SK-MEL-5 (cell line): Measurements from ENCODE around the gene RIPPLY3. TPM values are rescaled to one million over a fixed set of nuclear protein-coding genes. Genes with fewer than 3 reads are reported as not detected.

Experiments used
- DNase-seq: peaks from one replicate; pipeline ENCODE4 v3.0.0-alpha.2; 2016; ENCODE audit warnings: low read depth, low spot score
- in situ Hi-C: cut with HindIII; loops from 2 replicates; pipeline ENCODE4 v1.10.0; 2016; ENCODE audit warnings: low sequenced_read_pairs, high pct_unique_total_duplicates, low pct_unique_long_range_greater_than_20kb
- polyA plus RNA-seq, 2 experiments: library from polyadenylated mRNA; depleted of rRNA; stranded (reverse); fragments of >200 nt; gene quantifications; 2 replicates each; pipeline ENCODE4 v1.2.3, GENCODE V29; 2015
- total RNA-seq: library from RNA; depleted of rRNA; stranded (reverse); fragments of >200 nt; shearing (Covaris generic); gene quantifications from 2 replicates; pipeline ENCODE4 v1.2.3, GENCODE V29; 2014; rRNA removed

Gene RIPPLY3, protein sequence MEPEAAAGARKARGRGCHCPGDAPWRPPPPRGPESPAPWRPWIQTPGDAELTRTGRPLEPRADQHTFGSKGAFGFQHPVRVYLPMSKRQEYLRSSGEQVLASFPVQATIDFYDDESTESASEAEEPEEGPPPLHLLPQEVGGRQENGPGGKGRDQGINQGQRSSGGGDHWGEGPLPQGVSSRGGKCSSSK
- total RNA-seq, result not detected in 2 replicates
- not detected in 2 replicates for polyA plus RNA-seq (2015; cell fraction: cytosol; rRNA removed)
- not detected in 2 replicates for polyA plus RNA-seq (2015; cell fraction: nucleus; rRNA removed)

DNA sequence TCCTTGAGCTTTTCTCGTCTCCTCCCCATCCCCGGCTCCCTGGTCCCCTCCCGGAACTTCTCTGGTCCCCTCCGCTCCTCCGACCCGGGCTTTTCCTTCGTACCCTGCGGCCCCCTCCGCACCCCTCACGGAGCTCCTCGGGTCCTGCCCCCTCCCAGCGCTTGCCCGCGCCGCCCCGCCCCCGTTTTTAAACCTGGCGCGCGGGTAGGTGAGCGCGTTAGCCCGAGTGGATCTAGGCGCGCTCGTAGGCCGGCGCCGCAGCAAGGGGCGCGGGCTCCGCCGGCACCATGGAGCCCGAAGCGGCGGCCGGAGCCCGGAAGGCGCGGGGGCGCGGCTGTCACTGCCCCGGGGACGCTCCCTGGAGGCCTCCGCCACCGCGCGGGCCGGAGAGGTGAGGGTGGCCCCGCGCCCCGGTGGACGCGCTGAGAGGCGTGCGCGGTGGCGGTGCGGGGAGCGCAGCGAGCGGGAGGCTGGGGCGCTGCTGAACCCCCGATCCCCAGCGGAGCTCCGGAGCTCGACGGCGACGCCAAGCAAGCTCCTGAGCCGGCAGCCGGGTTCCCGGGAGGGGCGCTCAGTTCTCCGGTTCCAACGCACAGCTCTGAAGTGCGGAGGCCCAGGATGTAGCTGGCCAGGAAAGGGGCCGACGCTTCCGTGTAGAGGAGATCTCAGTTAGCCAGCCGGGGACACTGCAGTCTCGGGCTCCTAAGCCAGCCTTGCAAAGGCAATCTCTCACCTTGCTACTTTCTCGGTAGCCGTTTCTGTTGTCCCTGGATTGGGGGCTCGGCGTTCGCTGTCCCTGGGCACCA, at the start of gene RIPPLY3:
TSS of gene RIPPLY3 (plus strand) at position 217 of the 806 bp plus-strand sequence. CDS start at position 288, 71 bp downstream.
- no peak for DNase-seq
- in situ Hi-C loops, result no loop called here

DNA sequence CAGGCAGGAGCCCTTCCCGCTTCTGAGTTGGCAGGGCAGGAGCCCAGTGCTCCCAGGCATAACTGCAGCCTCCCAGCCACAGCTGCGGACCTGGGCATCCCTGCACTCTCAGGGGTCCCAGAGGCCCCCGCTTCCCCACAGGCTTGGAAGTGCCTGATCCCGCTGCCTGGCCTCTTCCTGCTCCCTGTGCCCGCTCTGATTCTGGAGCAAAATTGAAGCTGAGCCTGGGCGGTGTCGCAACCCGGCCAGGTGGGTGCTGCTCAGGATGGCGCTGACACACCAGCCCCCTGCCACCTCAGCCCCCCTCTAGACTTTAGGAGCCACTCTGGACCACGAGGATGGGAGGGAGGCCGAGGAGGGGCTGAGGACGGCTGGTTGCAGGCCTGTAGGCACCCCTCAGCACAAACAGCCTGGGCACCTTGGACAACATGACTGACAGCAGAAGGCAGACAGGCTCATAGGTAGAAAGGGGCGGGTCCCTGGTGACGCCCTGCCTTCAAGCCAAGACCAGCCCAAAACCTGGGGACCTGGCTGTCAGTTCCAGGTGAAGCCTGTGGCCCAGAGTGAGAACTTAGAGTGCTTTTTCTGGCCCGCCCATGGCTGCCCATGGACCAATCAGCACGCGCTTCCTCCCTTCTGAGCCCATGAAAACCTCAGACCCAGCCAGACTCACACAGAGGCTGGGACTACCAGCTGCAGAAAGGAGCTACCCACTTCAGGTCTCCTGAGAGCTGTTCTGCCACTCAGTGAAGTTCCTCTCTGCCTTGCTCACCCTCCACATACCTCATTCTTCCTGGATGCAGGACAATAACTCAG, 47.3 kb upstream of the RIPPLY3 start:
- in situ Hi-C loops, result no loop called here
- no peak for DNase-seq

DNA sequence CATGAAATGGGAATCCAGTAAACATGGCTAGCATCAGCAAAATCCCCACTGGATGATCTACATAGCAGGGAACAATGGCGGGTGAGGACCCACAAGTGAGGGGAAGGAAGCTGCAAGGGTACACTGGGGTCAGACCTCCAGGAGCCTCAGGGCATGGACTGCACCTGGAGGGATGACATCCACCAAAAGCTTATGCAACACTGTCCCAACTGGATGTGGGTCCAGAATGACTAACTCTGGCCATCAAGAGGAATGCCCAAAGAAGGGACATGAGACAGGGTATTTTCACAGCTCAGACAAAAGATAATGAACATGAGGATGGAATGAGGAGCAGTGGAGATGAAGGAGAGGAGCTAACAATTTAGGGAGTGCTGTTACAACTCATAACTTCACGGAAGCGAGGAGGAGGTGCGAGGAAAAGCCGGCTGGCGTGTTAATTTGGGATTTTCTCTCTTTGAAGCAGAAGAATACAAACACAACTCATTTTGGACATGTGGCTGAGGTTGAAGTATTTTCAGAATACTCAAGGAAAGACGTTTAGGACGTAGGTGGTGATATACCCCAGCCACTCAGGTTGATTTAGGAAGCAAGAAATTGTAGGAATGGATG, 45.7 kb upstream of the RIPPLY3 start:
- in situ Hi-C loops, result no loop called here
- no peak for DNase-seq

DNA sequence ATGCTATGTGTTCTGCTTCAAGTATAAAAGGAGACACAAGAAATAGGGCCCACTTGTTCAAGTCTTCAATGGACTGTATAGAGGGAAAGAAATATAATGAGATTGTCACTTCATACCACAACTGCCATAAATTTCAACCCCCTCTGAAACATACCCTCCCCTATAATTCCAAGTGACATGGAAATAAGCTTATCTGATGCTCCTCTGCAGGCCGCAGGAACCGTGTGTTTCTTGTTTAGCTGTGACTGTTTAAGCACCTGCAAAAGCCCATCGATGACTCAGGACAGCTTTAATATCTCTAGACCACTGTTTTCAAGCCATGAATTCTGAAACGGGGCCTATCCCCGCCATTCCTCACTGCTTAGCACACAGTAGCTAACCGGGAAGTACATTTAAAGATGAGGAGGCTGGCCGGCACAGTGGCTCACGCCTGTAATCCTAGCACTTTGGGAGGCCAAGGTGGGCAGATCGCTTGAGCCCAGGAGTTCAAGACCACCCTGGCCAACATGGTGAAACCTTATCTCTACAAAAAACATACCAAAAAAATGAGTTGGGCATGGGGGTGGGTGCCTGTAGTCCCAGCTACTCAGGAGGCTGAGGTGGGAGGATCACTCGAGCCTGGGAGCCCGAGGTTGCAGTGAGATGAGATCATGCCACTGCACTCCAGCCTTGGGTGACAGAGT, 44.3 kb upstream of the RIPPLY3 start:
- in situ Hi-C loops, result no loop called here
- DNase-seq, result no peak

DNA sequence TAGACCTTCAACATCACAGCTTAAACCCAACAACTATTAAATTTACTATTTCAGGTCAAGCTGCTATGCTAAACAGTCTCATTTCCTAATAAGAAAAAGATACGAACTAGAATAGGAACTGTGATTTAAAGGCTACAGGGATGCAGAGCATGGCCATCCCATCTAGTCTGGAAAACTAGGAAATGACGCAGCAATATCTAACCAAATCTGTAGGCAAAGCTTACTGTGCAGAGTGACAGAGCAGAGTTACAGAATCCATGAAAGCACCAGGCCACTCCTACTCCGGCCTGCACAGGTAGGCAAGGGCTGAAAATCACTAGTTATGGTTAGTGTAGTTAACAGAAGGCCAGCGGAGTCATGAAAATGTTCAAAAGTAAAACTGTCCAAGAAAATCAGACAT, 42.1 kb upstream of the RIPPLY3 start:
- DNase-seq, result no peak
- in situ Hi-C loops, result no loop called here

DNA sequence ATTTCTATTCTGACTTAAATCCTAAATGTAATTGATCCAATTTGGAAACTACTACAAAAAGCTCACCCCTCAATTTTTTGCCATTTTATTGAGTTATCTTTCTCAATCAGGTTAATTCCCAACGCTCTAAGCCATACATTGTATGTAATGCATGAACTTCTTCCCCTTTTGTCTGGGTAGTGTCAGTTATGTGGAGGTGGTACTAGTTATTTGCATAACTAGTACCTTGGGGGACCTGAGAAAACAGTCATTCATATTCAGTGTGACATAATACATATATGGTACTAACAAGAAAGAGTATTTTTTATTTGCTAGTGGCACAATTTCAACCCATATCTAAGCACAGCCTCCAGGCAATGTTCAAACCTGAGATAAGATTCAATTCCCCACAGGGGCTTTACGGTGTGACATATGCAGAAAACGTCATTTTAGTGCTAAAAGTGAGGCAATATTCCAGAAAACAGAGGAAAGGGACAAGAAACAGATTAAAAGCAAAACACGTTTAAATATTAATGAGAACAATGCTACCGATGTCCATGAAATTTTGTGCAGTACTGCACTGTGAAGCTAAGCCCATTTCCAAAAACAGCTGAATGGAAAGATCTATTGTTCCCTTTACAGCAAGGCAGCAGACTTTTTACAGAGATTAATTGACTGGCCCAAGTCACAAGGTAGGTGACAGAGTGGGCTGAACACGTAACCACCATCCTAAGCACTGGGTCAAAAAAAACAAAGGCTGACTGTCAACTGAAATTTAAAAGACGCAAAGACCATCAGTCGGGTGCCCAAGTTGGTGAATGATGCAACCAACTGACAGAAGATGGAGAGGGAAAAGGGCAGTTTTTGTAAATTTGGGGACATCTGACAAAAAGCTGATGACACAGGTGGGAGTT, 41.4 kb upstream of the RIPPLY3 start:
- in situ Hi-C loops, result no loop called here

DNA sequence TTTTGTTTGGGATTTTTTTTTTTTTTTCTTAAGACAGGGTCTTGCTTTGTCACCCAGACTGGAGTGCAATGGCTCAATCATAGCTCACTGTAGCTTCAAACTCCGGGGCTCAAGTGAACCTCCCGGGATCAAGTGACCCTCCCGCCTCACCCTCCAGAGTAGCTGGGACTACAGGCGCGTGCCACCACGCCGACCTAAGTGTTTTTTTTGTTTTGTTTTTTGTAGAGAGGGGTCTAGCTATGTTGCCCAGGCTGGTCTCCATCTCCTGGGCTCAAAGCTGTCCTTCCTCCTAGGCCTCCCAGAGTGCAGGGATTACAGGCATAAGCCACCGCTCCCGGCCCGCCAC, 40.8 kb upstream of the RIPPLY3 start:
- in situ Hi-C loops, result no loop called here
- peak; percentile 8 for DNase-seq

More for the DNA sequence above, 41.4 kb upstream of the RIPPLY3 start:
- peak; percentile 87 for DNase-seq

DNA sequence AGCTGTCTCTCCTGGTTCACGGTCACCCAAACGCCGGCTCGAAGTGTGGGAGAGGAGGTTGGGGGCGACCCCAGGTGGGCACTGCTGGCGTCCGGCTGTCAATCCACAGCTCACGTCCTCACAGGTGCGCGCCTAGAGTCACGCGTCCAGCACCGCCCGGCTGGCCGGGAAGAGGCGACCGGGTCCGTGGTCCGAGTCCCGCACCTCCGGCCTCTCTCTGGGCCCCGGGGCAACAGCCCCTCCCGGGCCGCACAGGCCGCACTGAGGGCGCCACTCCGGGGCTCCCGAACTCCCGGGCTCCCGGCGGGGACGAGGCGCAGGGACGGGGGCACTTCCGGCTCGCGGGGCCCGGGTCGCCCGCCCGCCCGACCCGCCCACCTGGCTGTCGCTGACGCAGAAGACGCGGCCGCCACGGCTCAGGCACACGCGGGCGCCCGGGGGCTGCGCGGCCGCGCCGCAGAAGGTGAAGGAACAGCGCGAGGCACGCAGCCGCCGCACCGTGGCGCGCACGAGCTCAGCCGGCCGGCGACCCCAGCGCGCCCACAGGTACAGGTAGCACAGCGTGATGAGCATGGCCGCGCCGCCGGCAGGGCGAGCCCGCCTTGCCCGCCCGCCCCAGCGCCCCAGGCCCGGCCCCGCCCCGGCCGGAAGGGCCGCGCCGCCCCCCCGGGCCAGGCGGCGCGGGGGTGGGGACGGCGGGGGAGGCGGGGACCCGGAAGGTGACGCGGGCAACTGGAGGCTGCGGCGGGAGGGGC, 40.3 kb upstream of the RIPPLY3 start, which contains the start of gene HLCS:
TSS of gene HLCS (minus strand) at position 604 of the 755 bp plus-strand sequence. CDS start at position 573, 31 bp downstream.
- in situ Hi-C loops, result no loop called here
- peak; percentile 52 for DNase-seq

DNA sequence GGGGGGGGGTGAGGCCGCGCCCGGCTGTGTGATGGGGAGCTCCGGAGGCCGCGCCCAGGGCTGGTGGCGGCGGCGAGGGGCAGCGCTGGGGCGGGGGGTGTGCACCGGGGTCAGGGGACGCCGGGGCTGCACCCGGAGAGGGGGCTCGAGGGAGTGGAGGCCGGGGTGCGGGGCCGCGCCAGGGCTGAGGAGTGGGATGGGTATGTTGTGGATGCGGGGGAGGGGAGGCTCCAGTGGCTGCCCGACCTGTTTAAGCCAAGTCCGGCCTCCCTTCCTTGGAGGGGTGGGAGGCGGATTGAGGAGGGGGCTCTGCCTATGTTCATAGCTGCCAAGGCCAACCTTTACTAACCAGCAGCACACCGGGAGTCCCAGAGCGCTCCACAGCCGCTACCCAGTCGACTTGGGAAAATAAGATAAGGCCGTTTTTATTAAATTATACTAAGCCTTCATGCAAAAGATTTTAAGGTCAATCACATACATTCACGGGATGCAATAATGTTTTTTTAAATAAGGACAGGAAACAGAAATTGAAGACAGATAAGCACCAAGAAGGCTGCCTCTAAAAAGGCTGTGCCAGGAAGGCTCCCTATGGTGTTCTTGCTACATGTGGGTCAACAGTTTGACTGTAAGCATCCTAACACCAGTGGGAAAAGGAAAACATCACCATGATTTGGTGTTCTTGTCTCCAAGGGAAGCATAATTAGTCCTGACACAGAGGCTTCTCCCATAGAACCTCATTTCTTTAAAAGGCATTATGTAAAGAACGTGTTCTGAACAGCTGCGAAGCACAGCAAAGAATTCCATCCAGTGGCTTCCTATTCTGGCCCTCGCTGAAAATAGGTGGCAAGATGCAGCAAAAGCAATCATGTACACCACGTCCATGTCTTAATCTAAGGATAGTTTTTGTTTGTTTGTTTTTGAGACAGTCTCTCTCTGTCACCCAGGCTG, 39.4 kb upstream of the RIPPLY3 start:
- in situ Hi-C loops, result no loop called here
- peak; percentile 13 for DNase-seq

DNA sequence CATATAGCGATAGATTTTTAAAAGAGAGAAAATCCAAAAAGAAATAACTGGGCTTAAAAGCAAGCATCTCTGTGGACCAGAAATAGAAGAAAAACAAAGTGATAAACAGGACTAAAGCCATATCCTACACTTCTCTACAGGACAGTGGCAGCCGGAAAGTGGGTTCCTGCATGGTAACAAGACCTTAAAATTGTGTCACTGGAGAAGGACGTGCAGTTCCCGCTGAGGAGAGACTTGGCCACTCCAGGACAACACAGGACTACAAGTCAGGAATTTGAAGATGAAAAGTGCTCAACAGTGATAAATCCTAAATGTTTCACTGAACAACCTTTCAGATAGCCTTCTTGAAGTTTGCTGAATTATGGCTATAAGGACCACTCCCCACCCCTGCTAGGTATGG, 38.1 kb upstream of the RIPPLY3 start:
- DNase-seq, result no peak

DNA sequence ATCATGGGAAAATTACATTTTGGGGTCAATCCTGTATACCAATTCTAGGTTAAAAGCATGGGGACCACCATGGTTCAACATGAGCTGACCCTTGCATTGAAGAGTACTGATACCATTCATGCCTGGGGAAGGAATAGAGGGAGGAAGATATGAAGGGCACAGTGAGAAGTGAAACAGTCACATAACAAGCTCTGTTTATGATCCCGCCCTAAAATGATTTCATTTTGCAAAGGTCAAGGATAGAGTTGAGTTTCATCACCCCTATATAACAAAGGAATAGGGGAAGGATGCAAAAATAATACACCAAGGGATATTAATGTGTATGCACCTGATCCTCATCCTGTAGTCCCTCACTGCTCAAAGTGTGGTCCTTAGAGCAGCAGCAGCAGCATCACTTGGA, 37.5 kb upstream of the RIPPLY3 start:
- in situ Hi-C loops, result no loop called here
- DNase-seq, result no peak

More for the DNA sequence above, 38.1 kb upstream of the RIPPLY3 start:
- in situ Hi-C loops, result no loop called here

DNA sequence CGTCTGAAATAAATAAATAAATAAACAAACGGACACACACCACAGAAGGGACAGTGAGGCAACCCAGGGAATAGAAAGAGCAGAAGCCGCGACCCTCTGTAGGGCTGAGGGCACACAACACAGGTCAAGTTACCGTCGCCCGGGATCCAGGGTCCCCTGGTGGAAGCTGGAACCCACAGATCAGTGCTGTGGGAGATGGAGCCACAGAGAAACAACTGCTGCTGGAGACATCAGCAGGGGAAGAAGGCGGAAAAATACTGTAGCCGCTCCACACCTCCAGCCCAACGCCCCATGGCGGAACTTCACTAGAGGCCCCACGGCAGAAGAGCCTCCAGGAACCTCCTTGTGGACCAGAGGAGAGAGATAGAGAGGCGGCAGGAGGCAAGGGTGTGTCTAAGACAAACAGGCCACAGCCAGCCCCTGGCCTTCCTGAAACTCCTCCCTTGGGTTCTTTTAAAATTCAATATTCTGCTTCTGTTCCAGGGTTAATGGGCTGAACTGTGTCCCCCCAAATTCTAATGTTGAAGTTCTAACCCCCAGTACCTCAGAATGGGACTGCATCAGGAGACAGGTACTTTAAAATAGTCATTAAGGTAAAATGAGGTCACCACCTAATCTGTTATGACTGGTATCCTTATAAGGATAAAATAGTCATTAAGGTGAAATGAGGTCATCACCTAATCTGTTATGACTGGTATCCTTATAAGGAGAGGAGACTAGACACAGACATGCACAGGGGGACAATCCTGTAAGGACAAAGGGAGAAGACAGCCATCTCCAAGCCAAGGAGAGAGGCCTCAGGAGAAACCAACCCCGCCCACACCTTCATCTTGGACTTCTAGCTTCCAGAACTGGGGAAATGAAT, 32.3 kb upstream of the RIPPLY3 start:
- in situ Hi-C loops, result no loop called here
- no peak for DNase-seq

DNA sequence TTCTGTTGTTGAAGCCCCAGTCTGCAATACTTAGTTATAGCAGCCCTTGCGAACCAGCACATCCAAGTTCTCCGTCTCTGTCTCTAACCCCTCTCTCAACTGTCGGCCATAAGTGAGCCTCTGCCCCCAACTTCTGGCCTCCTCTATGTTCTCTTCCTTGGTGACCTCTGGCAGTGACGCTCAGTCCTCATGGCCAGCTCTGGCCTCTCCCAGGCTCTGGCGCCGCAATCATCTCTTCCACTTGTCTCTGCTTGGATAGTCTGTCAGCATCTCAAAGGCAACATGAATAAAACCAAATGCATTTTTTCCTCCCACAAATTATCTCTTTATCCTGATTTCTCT, 31.7 kb upstream of the RIPPLY3 start:
- no peak for DNase-seq
- in situ Hi-C loops, result no loop called here

DNA sequence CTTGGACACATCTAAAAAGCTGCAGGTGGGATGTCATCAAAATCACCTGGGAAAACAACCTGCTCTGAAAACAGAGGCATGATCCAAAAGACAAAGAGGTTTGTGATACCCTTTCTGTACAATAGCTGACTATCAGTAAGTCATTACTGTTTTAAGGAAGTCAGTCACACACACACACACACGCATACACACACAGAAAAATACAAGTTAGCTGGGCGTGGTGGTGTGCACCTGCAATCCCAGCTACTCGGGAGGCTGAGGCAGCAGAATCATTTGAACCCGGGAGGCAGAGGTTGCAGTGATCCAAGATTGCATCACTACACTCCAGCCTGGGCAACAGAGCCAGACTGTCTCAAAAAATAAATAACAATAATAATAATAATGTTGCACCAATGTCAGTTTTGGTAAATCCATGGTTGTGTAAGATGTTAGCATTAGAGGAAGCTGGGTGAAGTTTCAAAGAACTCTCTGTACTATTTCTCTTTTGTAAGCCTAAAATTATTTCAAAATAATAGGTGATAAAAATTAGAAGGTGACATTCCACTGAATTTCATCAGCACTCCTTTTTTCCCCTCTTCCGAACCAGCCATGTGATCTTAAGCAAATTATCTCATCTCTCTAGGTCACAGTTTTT, 30.2 kb upstream of the RIPPLY3 start:
- in situ Hi-C loops, result no loop called here

More for the DNA sequence above, 30.2 kb upstream of the RIPPLY3 start:
- no peak for DNase-seq
